D341Med (cell line): ENCODE measurements around the gene FMN1.
"Not testable (repeated sequence)": the region's sequence is repeated elsewhere in the genome, so short reads cannot be mapped to it uniquely, and the experiment has no call there.

Experiments
- DNase-seq: peaks from one replicate; pipeline ENCODE4 v3.0.0; 2012; ENCODE audit warnings: low spot score

FMN1 gene

DNA sequence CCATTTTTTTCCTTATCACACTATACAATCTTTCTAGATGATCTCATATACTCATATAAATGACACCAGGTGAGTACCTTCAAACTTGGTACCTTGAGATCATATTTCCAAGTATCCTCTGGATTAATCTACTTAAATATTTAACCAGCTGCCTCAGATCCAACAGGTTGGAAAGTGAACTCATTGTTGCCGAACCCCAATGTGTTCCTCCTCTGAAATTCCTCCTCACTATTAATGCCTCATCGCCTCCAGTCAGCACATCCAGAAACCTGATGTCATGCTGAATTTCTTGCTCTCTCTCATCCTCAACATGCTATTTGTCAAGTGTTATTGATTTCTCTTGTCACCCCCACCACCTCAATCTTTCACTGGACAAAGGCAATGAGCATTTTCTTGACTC lies 221.8 kb downstream of the FMN1 start:
- DNase-seq = no peak

GRCh38 chr15:32970847-32971246 lies 223.7 kb downstream of the FMN1 start:
- DNase-seq = no peak

- DNase-seq = no peak
These were observed 227.0 kb downstream of the FMN1 start for GRCh38 chr15:32967521-32967920.

- no peak for DNase-seq
These were observed 228.0 kb downstream of the FMN1 start for GRCh38 chr15:32966512-32966911.

- DNase-seq = no peak
These were observed 228.6 kb downstream of the FMN1 start for GRCh38 chr15:32965897-32966296.

DNA sequence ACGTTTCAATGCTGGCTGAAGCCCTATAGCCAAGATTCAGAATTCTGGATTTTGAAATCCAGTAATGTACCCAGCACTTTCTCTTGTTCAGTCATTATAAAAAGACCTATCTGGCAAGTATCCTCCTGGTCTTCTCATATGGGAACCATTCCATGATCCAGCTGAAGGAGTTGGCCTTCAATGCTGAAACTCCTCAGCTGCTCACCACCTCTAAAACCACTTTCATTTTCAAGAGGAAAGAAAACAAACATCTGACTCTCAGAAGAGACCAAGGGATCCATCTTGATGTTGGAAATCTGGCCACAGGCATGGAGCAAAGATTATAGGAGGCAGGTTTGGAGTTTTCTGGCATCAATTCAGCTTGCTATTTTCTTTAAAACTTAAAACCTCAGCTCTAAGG lies 235.4 kb downstream of the FMN1 start:
- no peak for DNase-seq

DNA sequence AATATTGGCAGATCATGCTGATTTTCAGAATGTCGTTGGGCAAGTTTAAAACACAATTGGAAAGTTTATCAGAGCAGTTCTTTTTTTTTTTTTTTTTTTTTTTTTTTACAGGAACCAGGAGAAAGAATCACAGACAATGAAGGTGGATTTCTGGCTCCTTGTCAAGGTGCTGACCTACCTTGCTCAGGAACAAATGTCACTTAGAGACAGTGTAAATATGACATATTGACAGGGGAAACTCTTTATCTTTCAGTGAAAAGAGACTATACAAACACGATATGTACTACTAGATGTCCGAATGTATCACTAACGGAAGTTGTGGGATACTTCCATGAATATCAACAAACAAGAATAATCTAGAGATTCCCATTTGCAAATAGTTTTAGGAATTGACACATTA lies 237.3 kb downstream of the FMN1 start:
- DNase-seq = no peak

GRCh38 chr15:32956711-32957110 lies 237.8 kb downstream of the FMN1 start:
- DNase-seq = no peak

- DNase-seq = peak; percentile 59
These were observed 238.5 kb downstream of the FMN1 start for GRCh38 chr15:32956006-32956405.

GRCh38 chr15:32953533-32953910 lies 241.0 kb downstream of the FMN1 start:
- DNase-seq = no peak

DNA sequence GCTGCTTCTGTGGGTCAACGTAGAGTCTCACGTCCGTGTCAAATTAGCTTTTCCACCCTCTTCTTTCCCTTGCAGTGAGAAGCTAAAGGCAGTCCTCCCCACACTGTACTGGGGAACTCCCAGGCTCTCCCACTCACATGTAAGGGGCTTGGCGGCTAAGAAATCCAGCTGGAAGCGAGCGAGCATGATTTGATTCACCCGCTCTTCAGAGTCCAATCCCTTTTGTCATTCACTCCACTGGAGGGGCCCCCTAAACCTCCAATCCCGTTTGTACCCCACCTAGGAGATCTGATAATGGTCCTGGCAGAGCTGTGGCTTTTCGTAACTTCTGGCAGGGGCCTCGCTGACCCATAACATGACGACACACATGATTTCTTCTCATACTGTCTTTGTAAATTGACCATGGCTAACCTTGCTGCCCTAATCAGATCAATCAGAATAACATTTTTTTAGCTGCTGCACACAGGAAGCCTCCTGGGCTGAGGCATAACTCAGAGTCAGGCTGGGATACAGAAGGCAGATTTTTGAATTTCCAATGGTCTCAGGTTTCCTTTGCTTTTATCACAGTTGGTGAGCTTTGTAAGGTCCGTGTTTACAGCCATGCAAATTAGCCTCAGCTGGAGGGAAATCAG lies 241.5 kb downstream of the FMN1 start:
- no peak for DNase-seq

DNA sequence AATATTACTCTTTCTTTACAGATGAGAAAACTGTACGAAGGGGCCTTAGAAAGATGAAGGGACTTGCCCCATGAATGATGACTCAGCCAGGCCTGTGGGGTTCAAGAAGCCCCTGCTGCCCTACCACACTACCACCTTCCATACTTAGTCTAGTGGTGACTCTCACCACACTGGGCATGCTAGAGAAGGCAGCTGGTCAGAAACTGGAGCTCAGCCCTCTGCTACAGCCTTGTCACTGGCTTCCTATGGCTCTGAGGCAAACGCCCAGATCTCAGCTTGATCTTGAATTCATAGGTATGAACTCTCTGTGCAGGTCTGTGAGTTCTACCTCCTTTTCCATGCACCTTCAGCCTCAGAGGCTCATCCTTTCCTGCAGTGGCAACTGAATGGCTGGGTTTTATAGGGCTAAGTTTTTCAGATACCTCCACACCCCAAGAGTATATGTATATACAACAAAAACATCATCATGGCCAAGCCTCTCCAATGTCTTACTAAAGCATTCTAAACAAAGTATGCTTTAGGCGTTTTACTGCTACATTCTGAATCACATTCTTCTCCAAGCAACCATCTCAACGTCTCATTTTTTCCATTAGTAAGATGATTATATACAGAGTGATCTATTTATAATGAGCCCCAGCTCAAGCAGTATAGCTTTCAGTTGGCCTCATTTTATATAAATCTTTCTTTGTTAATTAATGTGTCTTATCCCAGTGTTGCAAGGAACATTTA lies 242.6 kb downstream of the FMN1 start:
- no peak for DNase-seq

DNA sequence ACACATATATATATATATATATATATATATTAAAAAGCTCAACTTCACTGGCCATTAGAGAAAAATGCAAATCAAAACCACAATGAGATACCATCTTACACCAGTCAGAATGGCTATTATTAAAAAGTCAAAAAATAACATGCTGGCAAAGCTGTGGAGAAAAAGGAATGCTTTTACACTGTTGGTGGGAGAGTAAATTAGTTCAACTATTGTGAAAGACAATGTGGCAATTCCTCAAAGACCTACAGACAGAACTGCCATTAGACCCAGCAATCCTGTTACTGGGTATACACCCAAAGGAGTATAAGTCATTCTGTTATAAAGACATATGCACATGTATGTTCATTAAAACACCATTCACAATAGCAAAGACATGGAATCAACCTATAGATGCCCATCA lies 244.5 kb downstream of the FMN1 start:
- not testable (repeated sequence) for DNase-seq

- DNase-seq = no peak
These were observed 248.3 kb downstream of the FMN1 start for GRCh38 chr15:32946210-32946609.

DNA sequence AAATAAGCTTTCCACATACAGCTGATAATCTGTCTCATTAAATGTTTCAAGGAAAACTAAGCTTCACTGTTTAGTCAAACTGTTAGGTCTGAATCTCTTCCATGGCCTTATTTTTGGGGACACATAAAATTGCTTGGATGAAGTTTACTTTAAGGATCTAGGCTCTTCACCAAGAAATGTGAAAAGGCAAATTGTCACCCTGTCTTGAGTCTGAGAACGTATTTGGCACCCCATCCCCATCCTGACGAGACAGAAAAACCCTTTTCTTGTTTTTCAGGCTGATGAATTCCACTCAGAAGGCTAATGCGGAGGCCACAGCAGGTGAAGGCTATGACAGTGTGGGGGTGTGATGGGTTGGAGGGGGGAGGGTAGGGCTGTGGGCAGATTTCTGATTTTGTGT lies 250.1 kb downstream of the FMN1 start:
- no peak for DNase-seq

- DNase-seq = no peak
These were observed 250.8 kb downstream of the FMN1 start for GRCh38 chr15:32943711-32944110.

- DNase-seq = no peak
These were observed 252.1 kb downstream of the FMN1 start for GRCh38 chr15:32942401-32942841.

DNA sequence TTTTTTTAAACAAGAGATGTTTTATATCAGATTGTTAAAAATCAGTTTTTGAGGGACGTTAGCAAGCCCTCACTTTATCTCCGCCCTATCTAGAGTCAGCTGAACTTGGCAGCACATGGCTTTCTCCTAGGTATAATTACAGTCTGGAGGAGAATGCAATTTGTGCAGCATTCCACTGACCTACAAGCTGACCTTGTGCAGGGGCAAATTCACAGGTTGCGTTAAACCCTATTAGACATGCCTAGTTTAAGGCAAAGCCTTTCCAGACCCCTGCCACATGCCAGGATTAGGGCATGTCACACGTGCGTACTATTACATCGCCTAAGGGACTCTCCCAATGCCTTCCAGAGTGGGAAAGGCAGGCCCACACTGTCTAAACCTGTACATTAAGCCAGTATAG lies 252.7 kb downstream of the FMN1 start:
- no peak for DNase-seq

DNA sequence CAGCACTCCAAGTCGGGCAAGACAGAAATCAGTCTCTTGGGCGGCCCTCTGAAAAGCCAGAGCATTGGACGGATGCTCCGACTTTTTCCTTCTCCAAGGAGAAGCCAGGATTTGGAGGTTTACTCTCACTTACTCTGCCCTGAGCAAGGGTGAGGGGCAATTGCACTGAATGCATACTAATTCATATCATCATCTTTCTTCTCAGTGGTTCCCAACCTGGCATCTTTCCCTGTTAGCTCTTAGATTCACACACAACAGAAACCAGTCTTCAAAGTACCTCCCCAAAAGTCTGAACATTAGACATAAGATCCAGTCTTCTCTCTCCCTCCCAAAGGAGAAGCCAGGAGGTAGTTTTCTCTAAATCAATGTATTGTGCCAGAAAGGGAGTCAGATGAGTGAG lies 257.5 kb downstream of the FMN1 start:
- no peak for DNase-seq

- peak; percentile 46 for DNase-seq
These were observed 258.1 kb downstream of the FMN1 start for GRCh38 chr15:32936283-32936918.

GRCh38 chr15:32935139-32935538 lies 259.4 kb downstream of the FMN1 start:
- no peak for DNase-seq

DNA sequence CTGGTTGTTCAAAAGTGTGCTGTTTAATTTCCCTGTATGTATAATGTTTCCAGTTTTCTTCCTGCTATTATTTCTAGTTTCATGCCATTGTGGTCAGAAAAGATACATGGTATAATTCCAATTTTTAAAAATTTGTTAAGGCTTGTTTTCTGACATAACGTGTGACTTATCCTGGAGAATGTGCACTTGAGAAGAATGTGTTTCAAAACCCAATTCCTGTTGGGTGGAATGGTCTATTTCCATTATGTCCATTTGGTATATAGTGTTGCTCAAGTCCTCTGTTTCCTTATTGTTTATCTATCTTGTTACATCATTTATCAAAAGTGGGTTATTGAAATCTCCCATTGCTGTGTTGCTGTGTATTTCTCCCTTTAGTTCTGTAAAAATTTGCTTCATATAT lies 261.3 kb downstream of the FMN1 start:
- no peak for DNase-seq

DNA sequence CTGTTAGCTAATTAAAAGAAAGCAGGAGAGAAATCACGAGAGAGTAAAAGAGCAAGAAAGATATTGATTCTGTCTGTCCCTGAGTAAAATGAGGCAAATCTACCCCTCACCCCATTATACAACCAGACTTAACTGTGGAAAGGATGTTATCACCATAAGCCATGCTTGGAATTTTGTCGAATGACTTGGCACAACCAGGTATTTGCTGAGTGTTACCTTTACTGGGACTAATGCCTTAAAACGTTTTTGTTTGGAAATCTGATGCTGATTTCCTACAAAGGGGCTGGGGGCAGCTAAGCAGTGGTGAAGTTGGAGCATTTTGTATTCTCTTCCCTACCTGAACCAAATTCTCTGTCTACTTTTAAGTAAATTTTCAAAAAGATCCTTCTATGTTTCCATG lies 265.6 kb downstream of the FMN1 start:
- DNase-seq = no peak

DNA sequence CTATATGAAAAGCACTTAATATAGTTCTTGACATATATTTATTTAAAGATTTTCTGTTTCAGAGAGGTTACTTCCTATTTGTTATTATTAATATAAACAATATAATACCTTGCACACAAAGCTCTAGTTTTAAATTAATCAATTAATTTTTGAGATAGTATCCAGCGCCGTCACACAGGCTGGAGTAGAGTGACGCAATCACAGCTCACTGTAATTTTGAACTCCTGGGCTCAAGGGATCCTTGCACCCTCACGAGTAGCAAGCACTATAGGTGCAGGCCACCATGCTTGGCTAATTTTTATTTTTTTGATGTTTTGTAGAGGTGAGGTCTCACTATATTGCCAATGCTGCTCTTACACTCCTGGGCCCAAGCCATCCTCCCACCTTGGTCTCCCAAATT lies 267.4 kb downstream of the FMN1 start:
- DNase-seq = no peak
